HepG2 (cell line): ENCODE measurements around the gene BGN. TPM values are rescaled to one million over a fixed set of nuclear protein-coding genes. Genes with fewer than 3 reads are reported as not detected.

ENCODE experiments used
- ATAC-seq: fragments of 200-7000 bp; cut with Tn5 transposase; 3 replicates; pipeline ENCODE4 v1.9.1; 2020; ENCODE audit warnings: mild to moderate bottlenecking, moderate library complexity
- BruUV-seq: library from RNA; stranded (reverse); fragments of 400-500 nt; replicated peaks from 2 replicates; lab custom pipeline; 2021; lab: Mats Ljungman, UMichigan
- CTCF ChIA-PET: fragments of 300-600 bp; formaldehyde crosslinking; extraction: SDS; loops from one replicate; lab custom pipeline; 2021; ENCODE audit warnings: low total read pairs, inconsistent platforms, low intra/inter-chr PET ratio; lab: Yijun Ruan, JAX
- POLR2A ChIA-PET: fragments of 350-600 bp; sonication (Branson Sonifier 250); formaldehyde crosslinking; loops from one replicate; lab custom pipeline; 2020; ENCODE audit warnings: antibody characterized with exemption, inconsistent platforms; lab: Yijun Ruan, JAX
- DNase-seq: peaks from one replicate; pipeline ENCODE4 v3.0.0-alpha.2; 2015; ENCODE audit warnings: low spot score
- FAIRE-seq: peaks from 3 replicates; lab custom pipeline; 2011; peaks lifted over from hg19 to GRCh38; lab: Jason Lieb, UNC
- H2AFZ ChIP-seq: one replicate; pipeline ENCODE4 v1.6.1; 2011; ENCODE audit warnings: low read length, inconsistent platforms
- H3K27ac ChIP-seq: fragments of 300-600 bp; 3 replicates; pipeline ENCODE4 v1.8.0; 2011; ENCODE audit warnings: mixed run types, mild to moderate bottlenecking, mixed read lengths, low read length, inconsistent platforms; ENCODE audit not compliant: insufficient read depth; ENCODE audit errors: extremely low read length
- H3K27me3 ChIP-seq, 2 experiments: fragments of 200-600 bp in 1 of 2; 2 replicates in 1 of 2; 3 replicates in 1 of 2; pipeline versions ENCODE4 v1.6.0 to v1.8.0; 2011; ENCODE audit warnings: low read length in 2 of 2, mild to moderate bottlenecking in 2 of 2, moderate library complexity in 2 of 2, inconsistent platforms in 1 of 2; ENCODE audit not compliant: insufficient read depth in 2 of 2, control insufficient read depth in 1 of 2
- H3K36me3 ChIP-seq, 2 experiments: fragments of 200-600 bp in 1 of 2; replicated peaks in 1 of 2; 2 replicates in 1 of 2; 3 replicates in 1 of 2; pipeline versions ENCODE4 v1.5.1 to v1.8.0; 2011; ENCODE audit warnings: low read length in 2 of 2, inconsistent platforms in 1 of 2; ENCODE audit not compliant: insufficient read depth in 2 of 2, control insufficient read depth in 1 of 2
- H3K4me1 ChIP-seq: 2 replicates; pipeline ENCODE4 v1.5.1; 2012; ENCODE audit warnings: low read length, inconsistent platforms; ENCODE audit not compliant: insufficient read depth
- H3K4me2 ChIP-seq: 2 replicates; pipeline ENCODE4 v1.6.0; 2011; ENCODE audit warnings: low read depth, low read length, inconsistent platforms
- H3K4me3 ChIP-seq, 3 experiments: fragments of 200-600 bp in 1 of 3; sonication (generic), shearing (Covaris generic) in 1 of 3; replicated peaks in 1 of 3; 2 replicates each; pipeline ENCODE4 v1.5.1; 2011 to 2016; ENCODE audit warnings: low read length in 3 of 3, inconsistent platforms in 2 of 3, low read depth in 2 of 3, mild to moderate bottlenecking in 2 of 3, control low read depth in 1 of 3, mixed read lengths in 1 of 3; ENCODE audit not compliant: insufficient read depth in 1 of 3
- H3K79me2 ChIP-seq: one replicate; pipeline ENCODE4 v1.6.1; 2011; ENCODE audit warnings: low read length, inconsistent platforms; ENCODE audit not compliant: insufficient read depth
- H3K9ac ChIP-seq: 2 replicates; pipeline ENCODE4 v1.6.0; 2011; ENCODE audit warnings: mild to moderate bottlenecking, low read depth, low read length, inconsistent platforms; ENCODE audit not compliant: insufficient read depth
- H3K9me3 ChIP-seq: 2 replicates; pipeline ENCODE4 v1.5.1; 2012; ENCODE audit warnings: mild to moderate bottlenecking, low read length
- H4K20me1 ChIP-seq: 2 replicates; pipeline ENCODE4 v1.6.0; 2011; ENCODE audit warnings: inconsistent platforms, mild to moderate bottlenecking, low read length, moderate library complexity; ENCODE audit not compliant: insufficient read depth
- ASH2L ChIP-seq: fragments of 300-600, 200-600 bp; sonication (generic); IDR thresholded peaks from 2 replicates; pipeline ENCODE4 v1.7.0; 2017; ENCODE audit warnings: low read depth, mild to moderate bottlenecking, moderate library complexity, mixed read lengths, low read length; ENCODE audit not compliant: insufficient read length
- ATAD3A ChIP-seq: sonication (generic); formaldehyde crosslinking; IDR thresholded peaks from 2 replicates; pipeline ENCODE4 v1.4.0; 2020; ENCODE audit warnings: missing genetic modification reagents
- BRCA1 ChIP-seq: sonication (generic); formaldehyde crosslinking; IDR thresholded peaks from 2 replicates; pipeline ENCODE4 v1.4.0; 2020; ENCODE audit warnings: missing genetic modification reagents
- NCOA1 ChIP-seq: sonication (generic); formaldehyde crosslinking; IDR thresholded peaks from 2 replicates; pipeline ENCODE4 v1.9.0; 2021; ENCODE audit warnings: missing genetic modification reagents
- ONECUT2 ChIP-seq: sonication (generic); formaldehyde crosslinking; IDR thresholded peaks from 2 replicates; pipeline ENCODE4 v1.4.0; 2020; ENCODE audit warnings: missing genetic modification reagents
- TIGD3 ChIP-seq: sonication (generic); formaldehyde crosslinking; IDR thresholded peaks from 2 replicates; pipeline ENCODE4 v1.5.1; 2020; ENCODE audit warnings: mild to moderate bottlenecking, missing genetic modification reagents, borderline replicate concordance
- TRIM22 ChIP-seq: fragments of 450-650 bp; IDR thresholded peaks from 2 replicates; pipeline ENCODE4 v1.6.1; 2017
- TRIM24 ChIP-seq: sonication (generic); formaldehyde crosslinking; IDR thresholded peaks from 2 replicates; pipeline ENCODE4 v1.8.0; 2022; ENCODE audit warnings: mild to moderate bottlenecking, missing genetic modification reagents
- ZKSCAN5 ChIP-seq: sonication (generic); formaldehyde crosslinking; IDR thresholded peaks from 2 replicates; pipeline ENCODE4 v1.5.1; 2020; ENCODE audit warnings: mild to moderate bottlenecking, missing genetic modification reagents
- ZNF207 ChIP-seq: fragments of 450-650 bp; IDR thresholded peaks from 2 replicates; pipeline ENCODE4 v1.6.1; 2016; ENCODE audit warnings: antibody characterized with exemption, borderline replicate concordance
- ZNF224 ChIP-seq: sonication (generic); formaldehyde crosslinking; IDR thresholded peaks from 2 replicates; pipeline ENCODE4 v1.5.0; 2020; ENCODE audit warnings: mild to moderate bottlenecking, missing genetic modification reagents
- ZNF235 ChIP-seq: sonication (generic); formaldehyde crosslinking; IDR thresholded peaks from 2 replicates; pipeline ENCODE4 v1.8.1; 2023; ENCODE audit warnings: mild to moderate bottlenecking, missing genetic modification reagents, borderline replicate concordance
- ZNF24 ChIP-seq: fragments of 450-650 bp; IDR thresholded peaks from 2 replicates; pipeline ENCODE4 v1.6.1; 2017; ENCODE audit warnings: antibody characterized with exemption, mild to moderate bottlenecking
- ZNF253 ChIP-seq: sonication (generic); formaldehyde crosslinking; IDR thresholded peaks from 2 replicates; pipeline ENCODE4 v1.8.0; 2022; ENCODE audit warnings: mild to moderate bottlenecking, missing genetic modification reagents, borderline replicate concordance
- ZNF30 ChIP-seq: sonication (generic); formaldehyde crosslinking; IDR thresholded peaks from 2 replicates; pipeline ENCODE4 v1.5.0; 2020; ENCODE audit warnings: mild to moderate bottlenecking, missing genetic modification reagents
- ZNF335 ChIP-seq: sonication (generic); formaldehyde crosslinking; IDR thresholded peaks from 2 replicates; pipeline ENCODE4 v1.4.0; 2020; ENCODE audit warnings: missing genetic modification reagents
- ZNF644 ChIP-seq: IDR thresholded peaks from 2 replicates; pipeline ENCODE4 v1.6.1; 2016; ENCODE audit warnings: low read depth
- ZNF7 ChIP-seq: IDR thresholded peaks from 2 replicates; pipeline ENCODE4 v1.6.1; 2016; ENCODE audit warnings: missing biosample characterization, missing genetic modification reagents
- WGBS: methylation state at CpG from one replicate; pipeline ENCODE4 v1.1.6; 2017; ENCODE audit warnings: low lambda C conversion rate; 5-methylcytosine and 5-hydroxymethylcytosine counted together
- in situ Hi-C: cut with HindIII; loops from 2 replicates; pipeline ENCODE4 v1.10.0; 2017; ENCODE audit warnings: low pct_unique_long_range_greater_than_20kb; ENCODE audit not compliant: extremely low pct_ligation_motif_present
- intact Hi-C: fragments of 100-400 bp; cut with micrococcal nuclease; formaldehyde crosslinking; loops from one replicate; pipeline ENCODE4 v1.10.0; 2022; ENCODE audit not compliant: unreplicated experiment
- polyA plus RNA-seq, 8 experiments: library from polyadenylated mRNA; depleted of rRNA in 3 of 8; stranded (reverse) in 7 of 8; unstranded in 1 of 8; fragments of >200 nt; fragmentation: Illumina TruSeq in 4 of 8; extraction: Trizol in 4 of 8; gene quantifications; 2 replicates each; pipeline versions ENCODE4 v1.2.1 to v1.2.3, GENCODE V29; 2011 to 2016; ENCODE audit warnings: low read depth in 4 of 8, missing spikeins in 1 of 8, mixed read lengths in 1 of 8; ENCODE audit not compliant: insufficient read depth in 1 of 8
- total RNA-seq, 5 experiments: library from RNA; depleted of rRNA; stranded (reverse); fragments of >200 nt; fragmentation: Illumina TruSeq; extraction: Trizol; gene quantifications; 2 replicates each; pipeline ENCODE4 v1.2.3, GENCODE V29; 2016; ENCODE audit warnings: low read depth in 1 of 5
- TF ChIP-seq, protein P1 (sequence below): sonication (generic); formaldehyde crosslinking; IDR thresholded peaks from 2 replicates; pipeline ENCODE4 v1.8.0; 2022; ENCODE audit warnings: missing genetic modification reagents, mild to moderate bottlenecking, borderline replicate concordance

BGN gene
- total and polyA plus RNA-seq, 2 of the 13 experiments (the other 11 are each of a cell fraction or from before 2014, with no cell fraction given): 0.18 to 0.63 TPM

DNA sequence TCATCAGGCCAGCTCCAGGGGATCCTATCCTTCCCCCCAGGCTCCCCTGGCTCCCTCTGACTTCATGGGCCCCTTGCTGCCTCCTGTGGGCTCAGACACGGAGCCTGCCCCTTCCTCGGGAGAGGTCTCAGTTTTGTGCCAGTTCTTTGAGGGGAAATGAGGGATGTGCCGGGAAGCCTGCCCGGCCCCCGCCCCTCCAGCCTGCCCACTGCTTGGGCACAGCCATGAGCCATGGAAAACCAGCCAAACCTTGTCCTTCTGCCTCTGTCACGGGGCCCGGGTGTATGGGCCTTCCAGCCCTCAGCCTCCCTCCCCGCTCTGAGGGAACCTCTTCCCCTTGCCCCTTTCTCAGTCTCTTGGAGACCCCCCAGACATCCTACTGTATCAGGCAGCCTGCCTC is 6.8 kb downstream of the BGN start:
- no peaks in the 10 kb centered on the region for H3K79me2 ChIP-seq
- in situ Hi-C loops (loop anchor here (10.0 kb wide), 1 partner anchor 47 kb away; no protein-coding TSS in a partner anchor), intact Hi-C loops (no loop called here)
- ChIA-PET CTCF (no interaction called here), POLR2A (no interaction called here)
- H2AFZ ChIP-seq: no peak overlapping the region
- no TSS peak for BruUV-seq
- no peak overlapping the region for H3K4me2 ChIP-seq
- no peak for ATAC-seq
- no peak overlapping the region for H3K9ac ChIP-seq
- H3K27me3 ChIP-seq: no peaks in the 10 kb centered on the region
- WGBS: 73% methylated on average over 3 of the region's 8 CpGs
- DNase-seq: no peak
- H3K9me3 ChIP-seq: no peaks in the 10 kb centered on the region
- no peaks in the 10 kb centered on the region for H3K4me1 ChIP-seq
- no peak overlapping the region for H3K27ac ChIP-seq
- no peaks in the 10 kb centered on the region for H4K20me1 ChIP-seq
- FAIRE-seq: no peak
- TF ChIP-seq TRIM22 (no peak), ZNF207 (no peak), TRIM24 (no peak), ASH2L (no peak), ZNF644 (no peak), ZNF24 (no peak), NCOA1 (CRISPR knock-in tag) (no peak)
- H3K36me3 ChIP-seq: no peaks in the 10 kb centered on the region
- H3K4me3 ChIP-seq: no peak overlapping the region

GRCh38 chrX:153502131-153502530 is 7.4 kb downstream of the BGN start:
- intact Hi-C loops (no loop called here), in situ Hi-C loops (loop anchor here (10.0 kb wide), 1 partner anchor 47 kb away; no protein-coding TSS in a partner anchor)
- Histone ChIP-seq H3K4me3 (no peak overlapping the region), H3K36me3 (no peaks in the 10 kb centered on the region), H3K4me2 (no peak overlapping the region), H4K20me1 (no peaks in the 10 kb centered on the region), H3K79me2 (no peaks in the 10 kb centered on the region), H3K27ac (no peak overlapping the region), H3K9ac (no peak overlapping the region), H3K27me3 (no peaks in the 10 kb centered on the region), H3K4me1 (no peaks in the 10 kb centered on the region), H3K9me3 (no peaks in the 10 kb centered on the region), H2AFZ (no peak overlapping the region)
- POLR2A ChIA-PET: no interaction called here
- WGBS: 32% methylated on average over 3 of the region's 10 CpGs
- FAIRE-seq (no peak), ATAC-seq (no peak), DNase-seq (no peak)
- CTCF ChIA-PET: no interaction called here
- BruUV-seq: no TSS peak
- TF ChIP-seq ZKSCAN5 (CRISPR knock-in tag): no peak
- no peak for TF ChIP-seq ONECUT2
- TF ChIP-seq ZNF224 (CRISPR knock-in tag): no peak
- no peak for TF ChIP-seq TIGD3 (CRISPR knock-in tag)
- TF ChIP-seq ZNF253: no peak
- no peak for TF ChIP-seq ZNF335
- TF ChIP-seq ZNF7 (CRISPR knock-in tag): no peak
- no peak for TF ChIP-seq ZNF30 (CRISPR knock-in tag)
- no peak for TF ChIP-seq ATAD3A (CRISPR knock-in tag)
- no peak for TF ChIP-seq ZNF235 (CRISPR knock-in tag)
- TF ChIP-seq BRCA1: no peak
- TF ChIP-seq, protein P1, sequence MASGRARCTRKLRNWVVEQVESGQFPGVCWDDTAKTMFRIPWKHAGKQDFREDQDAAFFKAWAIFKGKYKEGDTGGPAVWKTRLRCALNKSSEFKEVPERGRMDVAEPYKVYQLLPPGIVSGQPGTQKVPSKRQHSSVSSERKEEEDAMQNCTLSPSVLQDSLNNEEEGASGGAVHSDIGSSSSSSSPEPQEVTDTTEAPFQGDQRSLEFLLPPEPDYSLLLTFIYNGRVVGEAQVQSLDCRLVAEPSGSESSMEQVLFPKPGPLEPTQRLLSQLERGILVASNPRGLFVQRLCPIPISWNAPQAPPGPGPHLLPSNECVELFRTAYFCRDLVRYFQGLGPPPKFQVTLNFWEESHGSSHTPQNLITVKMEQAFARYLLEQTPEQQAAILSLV (CRISPR knock-in tag): no peak
